A673 (cell line): ENCODE data around the gene PNPLA1.

Experiments used
- CTCF ChIP-seq: fragments of 300-800, 200-600 bp; sonication (generic); conservative IDR thresholded peaks from 2 replicates; pipeline ENCODE4 v1.5.1; 2017; ENCODE audit warnings: low read depth, mild to moderate bottlenecking, antibody characterized with exemption, low read length, moderate library complexity, mixed read lengths
- EZH2 ChIP-seq: fragments of 200-600 bp; sonication (generic); IDR thresholded peaks from 2 replicates; pipeline ENCODE4 v1.6.1; 2017; ENCODE audit warnings: borderline replicate concordance, low read depth, mild to moderate bottlenecking, mixed read lengths, antibody characterized with exemption, low read length; ENCODE audit not compliant: poor library complexity, severe bottlenecking

- no peak for TF ChIP-seq CTCF
- no peak for TF ChIP-seq EZH2
Observed at GRCh38 chr6:36327919-36328236, 58.0 kb downstream of the PNPLA1 start.
